Stimulated activated CD8-positive, alpha-beta memory T cell treated with anti-CD3 and anti-CD28 coated beads, Interleukin-4, amount 100 ng/mL, for 1 hour (primary cell): ENCODE results near the gene DRC1.
"Not testable (repeated sequence)": the region's sequence is repeated elsewhere in the genome, so short reads cannot be mapped to it uniquely, and the experiment has no call there.

Experiments used
- DNase-seq, 2 donors: peaks; one replicate each; pipeline ENCODE4 v3.0.0-alpha.2; 2020; ENCODE audit warnings: low read depth in 2 of 2, low spot score in 1 of 2

The DRC1 gene

GRCh38 chr2:26401739-26402541 is at the start of gene DRC1:
Gene DRC1, plus strand, starts transcription at chr2:26401920. Its CDS starts 70 bp downstream, at chr2:26401990.
- DNase-seq, result no peak

- no peak for DNase-seq
These were observed 48.8 kb upstream of the DRC1 start for GRCh38 chr2:26352892-26353291.

GRCh38 chr2:26354469-26354868 is 47.3 kb upstream of the DRC1 start:
- DNase-seq, result not testable (repeated sequence)

- no peak for DNase-seq
These were observed 46.4 kb upstream of the DRC1 start for GRCh38 chr2:26355038-26355995.

- DNase-seq, result no peak
These were observed 45.6 kb upstream of the DRC1 start for GRCh38 chr2:26356111-26356510.

- DNase-seq, result no peak
These were observed 44.9 kb upstream of the DRC1 start for GRCh38 chr2:26356771-26357170.

- no peak for DNase-seq
These were observed 41.7 kb upstream of the DRC1 start for GRCh38 chr2:26359886-26360473.

GRCh38 chr2:26363323-26363722 is 38.4 kb upstream of the DRC1 start:
- no peak for DNase-seq

- DNase-seq, result no peak
These were observed 37.8 kb upstream of the DRC1 start for GRCh38 chr2:26363958-26364357.

- DNase-seq, result no peak
These were observed 37.1 kb upstream of the DRC1 start for GRCh38 chr2:26364669-26365068.

GRCh38 chr2:26366957-26367356 is 34.8 kb upstream of the DRC1 start:
- no peak for DNase-seq

GRCh38 chr2:26369664-26370063 is 32.1 kb upstream of the DRC1 start:
- not testable (repeated sequence) for DNase-seq

GRCh38 chr2:26370909-26371308 is 30.8 kb upstream of the DRC1 start:
- DNase-seq, result not testable (repeated sequence)

GRCh38 chr2:26376799-26377198 is 24.9 kb upstream of the DRC1 start:
- DNase-seq, result no peak

- DNase-seq, result no peak
These were observed 21.4 kb upstream of the DRC1 start for GRCh38 chr2:26380281-26380680.

- DNase-seq, result no peak
These were observed 19.2 kb upstream of the DRC1 start for GRCh38 chr2:26382564-26382963.

GRCh38 chr2:26384183-26384582 is 17.5 kb upstream of the DRC1 start:
- no peak for DNase-seq

GRCh38 chr2:26384597-26384996 is 17.1 kb upstream of the DRC1 start:
- no peak for DNase-seq

- DNase-seq, result no peak
These were observed 14.5 kb upstream of the DRC1 start for GRCh38 chr2:26387189-26387588.

GRCh38 chr2:26394694-26395093 is 7.0 kb upstream of the DRC1 start:
- DNase-seq, result no peak

- no peak for DNase-seq
These were observed 6.3 kb upstream of the DRC1 start for GRCh38 chr2:26395394-26395793.
